ENCODE measurements around the gene CENATAC. TPM values are rescaled to one million over a fixed set of nuclear protein-coding genes. Genes with fewer than 3 reads are reported as not detected.
"Not testable (repeated sequence)": the region's sequence is repeated elsewhere in the genome, so short reads cannot be mapped to it uniquely, and the experiment has no call there.

Gene CENATAC
- 9.0 and 23.3 TPM in 2 replicates for total RNA-seq

DNA sequence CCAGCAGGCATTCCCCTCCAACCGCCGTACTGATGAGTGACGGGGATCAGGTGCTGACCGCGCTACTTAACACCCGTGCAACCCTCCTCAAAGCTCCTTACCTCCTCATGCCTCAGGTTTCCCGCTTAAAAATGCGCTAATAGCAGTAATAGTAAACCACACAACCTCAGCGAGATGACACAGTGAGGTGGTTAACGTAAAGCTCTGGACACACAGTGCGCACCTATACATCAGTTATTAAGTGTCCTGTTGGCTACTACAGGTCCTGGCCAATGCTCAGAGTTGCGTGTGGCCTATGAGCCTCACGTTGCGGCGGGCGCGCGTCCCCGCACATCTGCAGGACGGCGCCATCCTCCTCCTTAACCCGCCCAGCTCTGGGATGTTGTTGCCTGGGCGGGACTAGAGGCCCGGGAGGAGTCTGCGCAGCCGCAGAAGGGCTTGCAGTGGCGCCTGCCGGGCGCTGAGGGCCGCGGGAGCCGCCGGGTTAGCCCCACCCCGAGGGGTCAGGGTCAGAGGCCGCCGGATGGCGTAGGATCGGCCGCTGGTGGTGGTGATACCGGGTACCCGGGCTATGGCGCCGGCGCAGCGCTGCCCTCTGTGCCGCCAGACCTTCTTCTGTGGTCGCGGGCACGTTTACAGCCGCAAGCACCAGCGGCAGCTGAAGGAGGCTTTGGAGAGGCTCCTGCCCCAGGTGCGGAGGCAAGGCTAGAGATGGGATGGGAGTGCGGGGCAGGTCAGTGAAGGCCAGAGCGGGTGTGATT, at the start of gene CENATAC:
Gene CENATAC (plus strand): TSS at position 512 of the 761 bp plus-strand sequence. CDS start 60 bp downstream, at position 572.
- DNase-seq (ENCODE audit: low read depth), result peak; percentile 72

GRCh38 chr11:118953265-118953664, 44.7 kb upstream of the CENATAC start:
- DNase-seq (ENCODE audit: low read depth), result no peak

- DNase-seq (ENCODE audit: low read depth), result not testable (repeated sequence)
Observed at GRCh38 chr11:118953976-118954375, 44.0 kb upstream of the CENATAC start.

DNA sequence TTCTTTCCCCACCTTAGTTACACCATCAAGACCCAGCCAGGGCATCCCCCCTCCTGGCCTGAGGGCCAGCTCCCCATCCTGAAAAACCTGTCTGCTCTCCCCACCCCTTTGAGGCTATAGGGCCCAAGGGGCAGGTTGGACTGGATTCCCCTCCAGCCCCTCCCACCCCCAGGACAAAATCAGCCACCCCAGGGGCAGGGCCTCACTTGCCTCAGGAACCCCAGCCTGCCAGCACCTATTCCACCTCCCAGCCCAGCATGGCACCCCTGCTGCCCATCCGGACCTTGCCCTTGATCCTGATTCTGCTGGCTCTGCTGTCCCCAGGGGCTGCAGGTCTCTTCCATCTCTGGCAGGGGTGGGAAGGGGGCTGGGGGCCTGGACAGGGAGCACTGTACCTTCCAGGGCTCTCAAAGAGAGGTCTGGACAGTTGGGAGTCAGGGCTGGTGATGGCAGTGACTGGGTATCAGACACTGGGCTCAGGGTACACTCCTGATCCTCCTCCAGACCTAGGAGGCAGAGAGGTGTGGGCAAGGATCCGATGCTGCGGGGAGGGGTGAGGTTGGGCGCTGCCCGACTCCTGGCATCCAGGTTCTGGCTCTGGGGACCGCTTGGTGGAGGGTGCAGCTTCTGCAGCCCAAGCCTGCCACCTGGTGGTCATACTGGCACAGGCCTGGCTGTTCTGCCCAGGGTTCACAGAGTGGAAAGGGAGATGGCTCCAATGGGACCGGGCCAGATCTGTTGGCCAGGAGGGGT, 41.7 kb upstream of the CENATAC start, which contains the start of gene UPK2:
Gene UPK2 (plus strand): TSS at position 205 of the 753 bp plus-strand sequence. CDS start 53 bp downstream, at position 258.
- DNase-seq (ENCODE audit: low read depth), result peak; percentile 48

DNA sequence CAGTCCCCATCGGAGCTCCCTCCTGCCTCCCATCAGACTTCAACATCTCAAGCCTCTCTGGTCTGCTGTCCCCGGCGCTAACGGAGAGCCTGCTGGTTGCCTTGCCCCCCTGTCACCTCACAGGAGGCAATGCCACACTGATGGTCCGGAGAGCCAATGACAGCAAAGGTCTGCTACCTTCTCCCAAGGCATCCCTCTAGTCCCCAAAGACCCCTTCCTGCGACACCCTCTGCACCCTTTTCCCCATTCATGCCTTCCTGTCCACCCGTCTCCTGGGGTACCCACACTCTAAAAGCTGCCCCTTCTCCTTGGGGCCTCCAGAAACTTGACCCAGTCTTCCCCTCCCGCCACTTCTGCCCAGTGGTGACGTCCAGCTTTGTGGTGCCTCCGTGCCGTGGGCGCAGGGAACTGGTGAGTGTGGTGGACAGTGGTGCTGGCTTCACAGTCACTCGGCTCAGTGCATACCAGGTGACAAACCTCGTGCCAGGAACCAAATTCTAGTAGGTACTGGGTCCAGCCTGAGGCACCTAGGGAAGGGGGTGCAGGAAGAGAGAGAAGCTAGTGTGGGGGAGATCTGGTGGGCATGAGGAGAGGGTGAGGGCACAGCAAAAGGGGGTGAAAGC, 41.0 kb upstream of the CENATAC start:
- DNase-seq (ENCODE audit: low read depth), result no peak

- no peak for DNase-seq (ENCODE audit: low read depth)
Observed at GRCh38 chr11:118957549-118957948, 40.4 kb upstream of the CENATAC start.

GRCh38 chr11:118957968-118958367, 40.0 kb upstream of the CENATAC start:
- no peak for DNase-seq (ENCODE audit: low read depth)

- no peak for DNase-seq (ENCODE audit: low read depth)
Observed at GRCh38 chr11:118958577-118958976, 39.4 kb upstream of the CENATAC start.

GRCh38 chr11:118961189-118961588, 36.7 kb upstream of the CENATAC start:
- DNase-seq (ENCODE audit: low read depth), result no peak

DNA sequence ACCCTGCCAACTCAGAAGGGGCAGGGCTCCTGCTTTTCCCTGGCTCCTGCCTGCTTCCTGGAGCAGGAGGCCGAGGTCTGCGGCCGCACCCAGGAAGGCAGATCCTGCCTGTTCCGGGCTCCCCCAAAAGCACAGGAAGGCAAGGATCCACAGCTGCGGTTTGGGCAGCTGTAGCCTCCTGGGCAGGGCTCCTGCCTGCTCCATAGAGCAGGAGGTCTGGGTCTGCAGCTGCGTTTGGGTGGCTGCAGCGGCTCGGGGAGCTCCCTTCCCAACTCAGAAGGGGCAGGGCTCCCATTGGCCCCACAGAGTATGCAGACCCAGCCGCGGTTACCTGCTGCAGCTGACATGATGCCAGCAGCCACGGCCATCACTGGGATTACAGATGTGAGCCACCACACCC, 36.3 kb upstream of the CENATAC start:
- no peak for DNase-seq (ENCODE audit: low read depth)

GRCh38 chr11:118969508-118969907, 28.4 kb upstream of the CENATAC start:
- not testable (repeated sequence) for DNase-seq (ENCODE audit: low read depth)

DNA sequence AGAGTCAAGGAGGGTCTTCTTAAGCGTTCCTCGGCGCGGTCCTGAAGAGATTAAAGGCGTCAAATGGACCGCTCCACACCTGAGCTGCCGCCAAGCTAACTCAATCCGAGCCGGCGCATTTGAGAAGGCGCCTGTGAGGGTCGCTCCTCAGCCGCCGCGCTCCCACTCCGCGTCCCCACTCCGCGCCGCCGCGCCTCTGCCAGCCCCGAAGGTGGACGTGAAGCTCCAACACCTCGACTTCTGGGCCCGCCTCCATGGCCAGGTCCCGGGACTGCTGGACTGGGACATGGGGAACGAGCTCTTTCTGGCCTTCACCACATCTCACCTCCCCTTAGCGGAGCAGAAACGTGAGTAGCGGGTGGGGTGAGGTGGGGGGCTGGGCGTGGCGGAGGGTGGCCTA, 26.3 kb upstream of the CENATAC start, which contains the start of gene FOXR1:
Gene FOXR1 (plus strand): TSS at position 116 of the 400 bp plus-strand sequence. CDS start 171 bp downstream, at position 287.
- DNase-seq (ENCODE audit: low read depth), result no peak

GRCh38 chr11:118973985-118974384, 24.0 kb upstream of the CENATAC start:
- no peak for DNase-seq (ENCODE audit: low read depth)

GRCh38 chr11:118975771-118976709, 21.9 kb upstream of the CENATAC start:
- peak; percentile 9 for DNase-seq (ENCODE audit: low read depth)

DNA sequence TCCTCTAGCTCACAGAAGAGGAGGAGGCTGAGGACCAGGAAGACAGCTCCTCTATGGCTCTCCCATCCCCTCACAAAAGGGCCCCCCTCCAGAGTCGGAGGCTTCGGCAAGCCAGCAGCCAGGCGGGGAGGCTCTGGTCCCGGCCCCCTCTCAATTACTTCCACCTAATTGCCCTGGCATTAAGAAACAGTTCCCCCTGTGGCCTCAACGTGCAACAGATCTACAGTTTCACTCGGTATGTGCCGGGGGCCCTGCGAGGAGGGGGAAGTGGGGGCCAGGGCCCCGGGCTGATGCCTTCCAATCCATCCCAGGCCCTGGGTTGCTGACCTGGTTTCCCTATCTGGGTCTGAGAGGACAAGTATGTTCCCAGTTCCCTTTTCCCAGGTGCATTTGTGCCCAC, 18.5 kb upstream of the CENATAC start:
- DNase-seq (ENCODE audit: low read depth), result no peak

GRCh38 chr11:118980191-118980881, 17.6 kb upstream of the CENATAC start:
- no peak for DNase-seq (ENCODE audit: low read depth)

- DNase-seq (ENCODE audit: low read depth), result not testable (repeated sequence)
Observed at GRCh38 chr11:118984337-118984736, 13.6 kb upstream of the CENATAC start.

GRCh38 chr11:118984825-118985224, 13.1 kb upstream of the CENATAC start:
- DNase-seq (ENCODE audit: low read depth), result no peak

DNA sequence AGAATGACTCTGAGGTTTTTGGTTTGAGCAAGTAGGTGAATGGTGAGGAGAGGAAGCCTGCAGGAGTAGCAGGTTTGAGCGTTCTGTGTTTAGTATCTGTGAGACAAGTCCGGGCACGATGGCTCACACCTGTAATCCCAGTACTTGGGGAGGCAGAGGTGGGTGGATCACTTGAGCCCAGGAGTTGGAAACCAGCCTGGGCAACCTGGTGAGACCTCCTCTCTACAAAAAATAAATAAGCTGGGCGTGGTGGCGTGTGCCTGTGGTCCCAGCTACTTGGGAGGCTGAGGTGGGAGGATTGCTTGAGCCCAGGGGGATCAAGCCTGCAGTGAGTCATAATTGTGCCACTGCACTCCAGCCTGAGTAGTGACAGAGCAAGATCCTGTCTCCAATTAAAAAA, 9.7 kb upstream of the CENATAC start:
- no peak for DNase-seq (ENCODE audit: low read depth)

DNA sequence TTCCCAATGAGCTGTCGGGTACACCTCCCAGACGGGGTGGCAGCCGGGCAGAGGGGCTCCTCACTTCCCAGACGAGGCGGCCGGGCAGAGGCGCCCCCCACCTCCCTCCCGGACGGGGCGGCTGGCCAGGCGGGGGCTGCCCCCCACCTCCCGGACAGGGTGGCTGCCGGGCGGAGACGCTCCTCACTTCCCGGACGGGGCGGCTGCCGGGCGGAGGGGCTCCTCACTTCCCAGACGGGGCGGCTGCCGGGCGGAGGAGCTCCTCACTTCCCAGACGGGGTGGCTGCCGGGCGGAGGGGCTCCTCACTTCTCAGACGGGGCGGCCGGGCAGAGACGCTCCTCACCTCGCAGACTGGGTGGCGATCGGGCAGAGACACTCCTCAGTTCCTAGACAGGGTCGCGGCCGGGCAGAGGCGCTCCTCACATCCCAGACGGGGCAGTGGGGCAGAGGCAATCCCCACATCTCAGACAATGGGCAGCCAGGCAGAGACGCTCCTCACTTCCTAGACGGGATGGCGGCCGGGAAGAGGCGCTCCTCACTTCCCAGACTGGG, 6.4 kb upstream of the CENATAC start:
- DNase-seq (ENCODE audit: low read depth), result not testable (repeated sequence)
